DMS53 treated with DMSO at 0.1 percent for 48 hours (cell line): ENCODE measurements around the gene HOXB1.
"Not testable (repeated sequence)": the region's sequence is repeated elsewhere in the genome, so short reads cannot be mapped to it uniquely, and the experiment has no call there.

Experiments used
- DNase-seq: peaks from one replicate; lab custom pipeline; 2025; ENCODE audit not compliant: unreplicated experiment; lab: John Stamatoyannopoulos, UW

The HOXB1 gene

DNA sequence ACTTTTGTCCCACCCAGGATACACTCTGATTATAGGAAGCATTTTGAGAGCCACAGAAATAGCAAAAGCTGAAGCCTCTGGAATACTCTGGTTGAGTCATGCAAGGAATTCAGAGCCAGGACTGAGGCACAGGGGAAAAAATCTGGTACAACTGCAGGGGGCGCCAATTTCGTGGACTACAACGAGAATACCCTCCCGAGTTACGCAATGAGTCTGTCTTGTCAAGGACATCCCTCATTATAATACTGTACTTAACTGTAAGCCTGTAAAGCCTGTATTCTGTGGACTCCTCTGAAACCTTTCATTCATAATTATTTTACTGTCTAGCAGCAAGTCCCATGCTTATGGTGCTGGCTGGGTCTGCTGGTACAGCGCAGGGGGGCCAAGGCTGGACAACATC is 7.8 kb downstream of the HOXB1 start:
- no peak for DNase-seq

DNA sequence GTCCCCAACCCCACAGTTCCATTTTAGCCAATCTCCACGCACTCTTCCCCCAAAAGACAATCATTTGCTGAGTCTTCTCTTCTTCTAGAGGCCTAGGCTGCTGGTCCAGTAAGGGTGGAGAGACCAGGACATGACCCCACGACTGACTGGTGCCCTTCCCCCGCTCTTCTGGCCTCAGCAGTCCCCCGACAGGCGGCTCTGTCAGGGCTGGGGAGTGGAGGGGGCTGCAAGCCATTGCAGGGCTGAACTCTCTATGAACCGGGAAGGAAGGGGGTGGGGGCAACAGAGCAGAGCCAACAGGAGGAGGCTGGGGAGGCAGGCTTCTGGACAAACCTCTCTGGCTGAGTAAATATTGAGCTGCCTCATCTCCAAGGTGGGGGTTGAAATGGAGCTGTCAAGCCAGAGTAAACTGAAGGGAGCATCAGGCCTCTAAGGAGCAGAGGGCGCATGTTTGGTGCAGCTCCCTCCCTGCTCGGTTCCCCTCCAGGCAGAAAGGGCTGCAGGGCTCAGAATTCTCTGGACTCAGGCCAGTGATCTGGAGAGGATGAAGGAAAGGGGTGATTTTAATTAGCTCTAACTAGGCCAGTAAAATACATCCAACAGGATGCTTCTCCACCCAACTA is 8.7 kb downstream of the HOXB1 start:
- DNase-seq, result peak; percentile 55

DNA sequence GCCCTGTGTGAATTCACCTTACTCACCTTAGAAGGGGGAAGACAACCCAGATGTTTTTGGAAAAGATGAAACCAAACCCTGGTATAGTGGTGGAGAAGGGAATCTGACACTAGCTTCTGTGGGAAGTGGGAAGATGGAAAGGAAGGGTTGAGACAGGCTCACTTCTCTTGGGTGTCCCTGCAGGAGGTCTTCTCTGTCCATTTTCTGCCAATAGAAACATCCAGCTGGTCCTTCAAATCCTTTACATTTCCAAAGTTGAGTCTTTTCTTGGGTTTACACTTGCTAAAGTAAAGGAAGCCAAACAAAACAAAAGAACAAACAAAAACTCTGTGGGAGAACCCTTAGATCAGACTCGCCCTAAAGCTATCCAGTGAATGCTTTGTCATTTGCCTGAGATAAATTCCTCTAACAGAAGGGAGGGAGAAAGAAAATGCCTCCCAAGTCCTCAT is 10.2 kb downstream of the HOXB1 start:
- DNase-seq, result no peak

DNA sequence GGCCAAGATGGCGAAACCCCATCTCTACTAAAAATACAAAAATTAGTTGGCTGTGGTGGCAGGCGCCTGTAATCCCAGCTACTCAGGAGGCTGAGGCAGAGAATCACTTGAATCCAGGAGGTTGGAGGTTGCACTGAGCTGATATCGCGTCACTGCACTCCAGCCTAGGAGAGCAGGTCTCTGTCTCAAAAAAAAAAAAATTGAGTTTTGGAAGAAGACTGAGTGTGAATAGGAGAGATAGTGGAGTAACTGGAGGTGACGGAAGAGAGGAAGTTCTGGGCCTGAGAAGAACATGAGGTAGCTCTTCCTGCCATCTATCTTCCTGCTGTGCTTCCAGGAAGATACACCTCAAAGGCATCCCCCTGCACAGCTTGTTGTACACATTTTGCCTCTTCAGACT is 11.4 kb downstream of the HOXB1 start:
- DNase-seq, result no peak

DNA sequence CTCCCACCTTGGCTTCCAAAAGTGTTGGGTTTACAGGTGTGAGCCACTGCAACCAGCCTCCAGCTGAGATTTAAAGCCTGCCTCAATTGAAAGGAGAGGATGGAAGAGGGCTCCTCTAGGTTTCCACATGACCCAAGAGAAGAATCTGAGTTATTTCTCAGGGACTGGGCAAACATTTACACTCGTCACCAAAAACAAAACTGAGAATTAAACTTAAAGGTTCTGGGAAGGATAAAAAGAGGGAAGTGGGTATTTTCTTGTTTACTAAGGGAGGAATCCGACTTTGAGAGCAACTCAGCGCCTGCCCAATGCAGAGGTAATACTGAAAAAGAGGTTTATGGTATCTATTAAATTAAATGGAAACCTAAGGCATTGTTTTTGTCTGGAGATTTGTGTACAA is 13.3 kb downstream of the HOXB1 start:
- no peak for DNase-seq

DNA sequence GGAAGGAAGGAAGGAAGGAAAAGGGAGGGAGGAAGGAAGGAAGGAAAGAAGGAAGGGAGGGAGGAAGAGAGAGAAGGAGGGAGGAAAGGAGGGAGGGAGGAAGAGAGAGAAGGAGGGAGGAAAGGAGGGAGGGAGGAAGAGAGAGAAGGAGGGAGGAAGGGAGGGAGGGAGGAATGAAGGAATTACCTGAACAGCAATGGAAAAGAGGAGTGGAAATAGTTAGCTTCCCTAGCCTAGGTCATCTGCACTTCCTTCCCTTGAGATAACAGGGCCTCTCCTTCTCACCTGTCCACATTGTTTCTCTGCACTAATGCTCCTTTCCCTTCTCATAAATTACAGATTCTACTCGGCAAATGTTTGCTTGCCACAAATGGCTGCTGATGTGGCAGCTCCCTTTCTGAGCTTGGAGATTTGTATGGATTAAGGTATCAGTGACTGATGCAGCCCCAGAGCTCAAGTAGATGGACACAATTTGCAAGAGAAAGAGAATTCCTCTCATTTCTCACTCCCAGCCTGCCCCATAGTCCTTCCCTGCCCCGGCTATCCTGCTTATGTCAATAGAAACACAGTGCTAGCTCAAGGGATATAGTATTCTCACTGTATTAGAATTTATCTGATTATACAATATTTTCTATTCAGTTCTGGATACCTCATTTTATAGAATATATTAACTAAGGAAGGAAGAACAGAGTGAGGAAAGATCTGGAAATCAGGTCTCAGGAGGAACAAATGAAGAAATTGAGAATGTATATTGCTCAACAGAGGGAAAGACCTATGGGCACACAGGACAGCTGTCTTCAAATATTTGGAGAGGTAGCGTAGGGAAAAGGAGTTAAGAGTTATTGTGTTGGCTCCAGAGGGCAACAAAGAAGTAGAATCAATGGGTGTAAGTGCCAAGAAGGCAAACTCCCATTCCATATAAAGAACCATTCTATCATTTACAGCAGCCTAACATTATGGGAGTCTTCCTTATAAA is 14.6 kb downstream of the HOXB1 start:
- DNase-seq, result no peak

DNA sequence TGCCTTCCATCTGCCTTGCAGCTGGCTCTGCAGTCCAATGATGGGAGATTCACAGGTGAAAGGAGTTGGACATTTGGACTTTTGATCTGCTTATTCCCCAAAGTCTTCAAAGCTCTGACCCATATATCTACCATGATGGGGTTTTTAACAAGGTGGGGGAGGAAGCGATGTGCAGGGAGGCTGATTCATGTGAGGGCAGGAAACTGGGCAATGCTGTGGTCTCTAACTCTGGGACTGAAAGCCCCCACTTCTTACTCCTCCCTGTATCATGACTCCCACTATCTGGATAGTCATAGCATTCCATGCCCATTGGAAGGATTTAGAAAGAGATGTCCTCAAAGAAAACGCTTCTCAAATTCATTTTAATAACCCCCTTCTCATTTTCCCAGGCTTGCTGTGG is 16.3 kb downstream of the HOXB1 start:
- DNase-seq, result no peak

DNA sequence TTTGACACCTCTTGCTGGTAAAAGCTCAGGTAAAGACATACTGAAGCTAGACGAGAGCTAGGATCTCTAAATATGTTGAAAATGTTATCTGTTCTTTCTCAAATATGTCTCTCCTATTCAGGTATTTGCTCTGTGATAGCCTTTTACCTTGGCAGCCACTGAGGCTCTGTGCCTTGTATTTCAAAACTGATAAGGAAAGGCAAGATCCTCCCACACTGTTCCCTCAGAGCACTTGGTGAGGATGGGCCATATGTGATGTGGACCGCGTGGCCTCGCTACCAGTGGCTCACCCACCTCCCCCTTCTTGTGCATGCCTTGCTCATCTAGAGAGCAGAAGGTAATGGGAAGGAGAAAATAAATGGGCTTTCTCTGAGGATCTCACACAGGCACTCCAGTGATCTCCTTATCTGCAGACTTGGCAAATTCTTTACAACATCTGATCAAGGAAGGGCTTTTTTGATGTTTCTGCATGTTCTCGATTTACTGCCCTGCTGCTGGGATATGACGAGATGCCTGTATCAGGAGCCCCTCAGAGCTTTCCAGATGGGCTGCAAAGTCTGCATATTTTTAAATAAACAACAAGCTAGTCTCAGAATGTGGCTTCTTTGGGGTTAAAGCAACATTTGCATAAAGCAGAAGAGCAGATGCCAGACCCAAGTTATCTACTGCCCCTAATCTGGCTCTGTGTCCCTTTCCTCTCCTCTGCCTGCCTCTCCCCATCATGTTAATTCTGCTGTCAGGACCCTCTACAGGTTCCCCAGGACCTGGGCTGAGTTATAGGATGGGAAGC is 16.9 kb downstream of the HOXB1 start:
- no peak for DNase-seq

DNA sequence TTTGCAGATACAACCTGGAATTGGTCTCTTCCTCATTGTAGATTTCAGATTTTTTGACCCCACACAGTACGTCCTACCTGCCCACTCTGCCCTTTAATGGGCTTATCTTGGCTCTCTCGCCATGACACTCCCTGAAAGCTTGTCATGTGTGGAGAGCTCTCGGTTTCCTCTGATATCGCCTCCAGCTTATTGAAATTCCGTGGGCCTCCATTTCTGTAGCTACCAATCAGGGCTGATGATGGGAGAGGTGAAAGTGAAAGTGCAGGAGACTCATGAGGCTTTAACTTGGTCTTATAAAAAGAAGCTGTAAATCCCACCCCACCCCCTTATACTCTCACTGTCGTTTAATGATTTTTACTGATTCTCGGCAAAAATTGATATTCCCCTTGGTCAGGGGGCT is 17.7 kb downstream of the HOXB1 start:
- no peak for DNase-seq

DNA sequence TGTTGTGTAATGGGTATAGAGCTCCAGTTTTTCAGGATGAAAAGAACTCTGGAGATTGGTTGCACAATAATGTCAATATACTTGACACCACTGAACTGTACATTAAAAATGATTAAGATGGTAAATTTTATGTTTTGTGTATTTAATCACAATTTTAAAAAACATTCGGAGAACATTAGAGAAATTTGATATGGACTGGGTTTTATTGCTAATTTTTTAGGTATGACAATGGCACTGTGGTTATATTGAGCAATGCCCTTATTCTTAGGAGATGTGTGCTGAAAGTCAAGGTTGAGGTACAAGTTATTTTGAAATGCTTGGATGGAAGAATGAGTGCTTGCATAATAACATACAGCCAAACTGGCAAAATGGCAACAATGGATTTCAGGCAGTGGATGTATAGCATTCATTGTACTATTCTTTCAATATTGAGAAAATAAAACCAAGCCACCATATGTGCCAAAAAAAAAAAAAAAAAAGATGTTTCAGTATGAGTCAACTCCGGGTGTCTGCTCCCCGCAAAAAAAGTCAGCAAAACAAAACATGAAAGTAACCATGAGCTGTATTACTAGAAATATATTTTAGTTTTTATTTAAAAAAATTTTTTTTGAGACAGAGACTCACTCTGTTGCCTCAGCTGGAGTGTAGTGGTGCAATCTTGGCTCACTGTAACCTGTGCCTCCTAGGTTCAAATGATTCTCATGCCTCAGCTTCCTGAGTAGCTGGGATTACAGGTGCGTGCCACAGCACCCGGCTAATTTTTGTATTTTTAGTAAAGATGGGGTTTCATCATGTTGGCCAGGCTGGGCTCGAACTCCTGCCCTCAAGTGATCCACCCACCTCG is 19.8 kb downstream of the HOXB1 start:
- DNase-seq, result peak; percentile 28

DNA sequence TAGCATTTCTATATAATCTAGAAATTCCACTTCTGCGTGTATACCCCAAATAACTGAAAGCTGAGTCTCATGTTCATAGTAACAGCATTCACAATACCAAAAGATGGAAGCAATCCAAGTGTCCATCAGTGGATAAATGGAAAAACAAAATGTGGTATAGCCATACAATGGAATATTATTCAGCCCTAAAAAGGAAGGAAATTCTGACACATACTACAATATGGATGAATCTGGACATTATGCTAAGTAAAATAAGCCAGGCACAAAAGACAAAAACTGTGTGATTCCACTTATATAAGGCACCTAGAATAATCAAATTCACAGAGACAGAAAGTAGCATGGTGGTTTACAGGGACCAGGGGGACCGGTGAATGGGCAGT is 20.4 kb downstream of the HOXB1 start:
- no peak for DNase-seq

DNA sequence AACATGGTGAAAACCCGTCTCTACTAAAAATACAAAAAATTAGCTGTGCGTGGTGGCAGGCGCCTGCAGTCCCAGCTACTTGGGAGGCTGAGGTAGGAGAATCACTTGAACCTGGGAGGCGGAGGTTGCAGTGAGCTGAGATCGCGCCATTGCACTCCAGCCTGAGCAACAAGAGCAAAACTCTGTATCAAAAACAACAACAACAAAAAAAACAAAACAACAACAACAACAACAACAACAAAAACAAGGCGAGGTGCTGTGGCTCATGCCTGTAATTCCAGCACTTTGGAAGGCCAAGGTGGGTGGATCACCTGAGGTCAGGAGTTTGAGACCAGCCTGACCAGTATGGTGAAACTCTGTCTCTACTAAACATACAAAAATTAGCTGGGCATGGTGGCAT is 21.1 kb downstream of the HOXB1 start:
- DNase-seq, result not testable (repeated sequence)

DNA sequence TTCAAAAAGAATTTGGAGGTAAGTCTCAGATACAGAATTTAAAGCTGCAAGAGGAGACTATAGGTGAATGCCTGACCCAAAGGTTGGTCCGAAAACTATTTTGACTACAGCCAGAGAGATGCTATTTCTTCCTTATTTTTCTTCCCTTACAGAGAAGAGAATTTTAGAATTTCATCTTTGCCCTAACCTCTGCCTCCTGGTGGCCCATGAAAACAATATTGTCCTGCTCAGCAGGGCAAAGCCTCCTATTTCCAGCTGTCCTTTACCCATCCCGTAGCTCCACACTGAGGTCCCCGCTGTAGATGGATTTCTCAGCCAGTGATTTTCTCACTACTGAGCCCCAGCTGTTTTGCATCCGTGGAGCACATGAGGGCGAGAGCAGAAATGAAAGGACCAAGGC is 24.6 kb downstream of the HOXB1 start:
- DNase-seq, result no peak

DNA sequence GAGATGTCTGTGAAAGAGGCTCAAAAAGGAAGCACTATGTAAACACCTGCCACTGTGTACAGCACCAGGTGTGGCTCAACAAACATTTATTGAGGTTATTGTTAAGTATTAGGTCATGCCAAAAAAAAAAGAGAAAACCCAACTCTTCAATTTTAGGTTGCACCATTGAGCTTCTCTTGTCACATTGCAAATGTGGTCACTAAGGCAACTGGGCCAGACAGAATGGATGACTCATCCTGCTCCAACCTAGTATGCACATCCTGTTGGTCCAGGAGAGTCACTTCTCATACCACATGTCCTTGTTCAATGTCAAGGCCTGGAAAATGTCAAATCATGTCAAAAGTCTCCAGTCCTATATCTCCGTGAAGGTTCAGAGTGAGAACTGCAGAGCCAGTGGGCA is 25.0 kb downstream of the HOXB1 start:
- DNase-seq, result peak; percentile 95

DNA sequence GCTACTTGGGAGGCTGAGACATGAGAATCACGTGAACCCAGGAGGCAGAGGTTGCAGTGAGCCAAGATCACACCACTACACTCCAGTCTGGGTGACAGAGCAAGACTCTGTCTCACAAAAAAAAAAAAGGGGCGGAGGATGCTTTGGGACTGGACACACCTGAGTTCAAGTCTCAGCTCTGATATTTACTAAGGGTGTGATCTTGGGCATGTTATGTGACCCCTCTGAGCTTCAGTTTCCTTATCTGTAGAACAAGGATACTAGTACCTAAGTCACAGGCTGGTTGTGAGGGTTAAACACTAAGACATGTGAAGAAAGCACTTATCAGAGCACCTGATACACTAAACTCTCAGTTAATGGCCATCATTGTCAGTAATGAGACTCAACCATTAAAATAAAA is 25.9 kb downstream of the HOXB1 start:
- no peak for DNase-seq

DNA sequence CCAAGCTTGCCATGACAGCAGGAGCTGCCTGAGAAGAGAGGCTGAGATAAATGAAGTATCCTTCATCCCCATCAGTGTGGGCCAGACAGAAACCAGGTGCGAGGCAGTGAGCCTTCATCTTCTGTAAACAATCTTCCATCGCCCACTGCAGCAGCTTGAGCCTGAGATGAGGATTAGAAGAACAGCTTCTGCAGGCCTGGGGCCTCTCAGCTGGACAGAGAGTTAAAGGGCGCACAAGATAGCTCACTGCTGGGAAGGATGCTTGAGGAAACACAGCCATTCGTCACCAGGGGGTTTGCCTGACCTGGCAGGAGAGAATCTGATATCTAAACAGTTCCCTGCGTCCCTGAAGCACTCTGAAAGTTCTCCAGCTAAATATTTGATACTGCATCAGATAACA is 27.1 kb downstream of the HOXB1 start:
- no peak for DNase-seq

DNA sequence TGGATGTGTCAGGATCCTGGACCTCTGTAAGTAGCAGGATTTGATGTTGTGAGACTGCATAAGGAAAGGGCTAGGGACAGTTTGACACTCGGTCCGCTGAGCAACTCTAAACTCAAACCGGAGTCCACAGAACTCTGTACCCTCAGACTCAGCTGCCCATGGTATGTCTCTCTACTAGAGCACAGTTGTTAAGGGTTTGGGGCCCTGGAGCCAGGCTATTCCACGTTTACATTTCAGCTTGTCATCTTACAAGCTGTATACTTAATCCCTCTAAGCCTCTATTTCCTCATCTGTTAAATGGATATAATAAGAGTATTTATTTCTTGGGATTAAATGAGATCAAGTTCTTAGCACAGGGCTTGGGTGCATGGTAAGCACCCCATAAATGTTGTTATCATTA is 27.9 kb downstream of the HOXB1 start:
- DNase-seq, result no peak

DNA sequence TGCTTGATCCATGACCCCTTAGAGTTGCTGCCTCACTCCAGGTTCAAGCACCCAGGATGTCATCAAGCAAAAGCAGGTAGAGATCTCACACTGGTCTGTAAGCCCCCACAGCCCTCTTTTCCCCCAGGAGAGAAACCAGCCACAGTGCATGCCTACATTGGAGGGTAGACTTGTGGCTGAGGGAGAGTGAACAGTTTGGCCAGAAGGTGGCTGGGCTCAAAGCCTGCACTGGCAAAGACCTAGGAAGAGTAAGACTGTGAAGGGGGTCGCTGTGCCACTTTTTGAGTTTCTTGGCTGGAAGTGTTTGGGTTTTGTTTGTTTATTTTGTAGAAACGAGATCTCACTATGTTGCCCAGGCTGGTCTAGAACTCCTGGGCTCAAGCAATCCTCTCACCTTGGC is 28.5 kb downstream of the HOXB1 start:
- DNase-seq, result no peak

DNA sequence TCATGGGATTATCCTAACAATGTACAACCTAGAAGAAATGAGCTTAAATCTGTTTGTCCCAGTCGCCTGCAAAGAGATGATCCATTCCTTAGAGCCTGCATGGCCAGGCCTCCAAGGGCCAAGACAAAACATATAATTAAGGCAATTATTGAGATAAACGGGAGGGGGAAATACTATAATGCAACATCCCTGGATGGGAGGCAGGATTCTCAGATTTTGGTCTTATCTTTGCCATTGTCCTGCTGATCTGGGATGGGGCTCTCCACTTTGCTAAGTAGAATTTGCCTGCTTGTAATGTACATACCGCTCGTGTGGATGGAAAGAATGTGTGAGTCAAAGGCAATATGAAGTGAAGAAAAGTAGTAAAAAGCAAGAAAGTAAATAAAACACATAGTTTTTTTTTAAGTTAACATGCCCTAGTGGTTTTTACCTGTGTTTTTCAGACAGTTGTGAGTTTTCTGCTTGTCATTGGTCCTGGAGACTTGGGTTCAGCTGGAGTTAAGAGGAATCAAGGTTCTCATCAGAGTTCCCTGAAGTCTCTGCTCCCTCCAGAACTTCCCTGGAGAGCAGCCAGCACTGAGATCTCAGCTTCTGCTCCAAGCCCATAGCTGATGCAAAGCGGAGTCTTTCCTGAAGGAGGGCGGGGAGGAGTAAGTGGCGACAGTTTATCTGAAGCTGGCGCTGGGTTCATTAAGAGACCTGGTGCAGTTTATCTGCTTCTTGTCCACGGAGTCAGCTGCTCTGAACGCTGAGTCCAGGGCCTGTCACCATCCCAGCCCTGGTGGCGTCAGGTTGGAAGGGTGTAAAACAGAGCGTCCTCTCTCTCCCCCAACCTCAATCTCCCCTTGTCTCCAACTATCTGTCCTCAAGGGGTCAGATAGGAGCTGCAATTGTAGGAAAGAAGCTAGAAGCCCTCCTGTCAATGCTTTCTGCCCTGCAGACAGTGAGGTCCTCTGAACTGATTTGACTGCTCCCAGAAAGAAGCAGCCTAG is 30.1 kb downstream of the HOXB1 start:
- DNase-seq, result no peak
